Hindlimb muscle (tissue), 1 donor: ENCODE results near the gene TTC39C. TPM values are rescaled to one million over a fixed set of nuclear protein-coding genes. Genes with fewer than 3 reads are reported as not detected.

Experiments used
- DNase-seq: peaks from one replicate; pipeline ENCODE4 v3.0.0-alpha.2; 2013
- polyA plus RNA-seq: library from polyadenylated mRNA; unstranded; fragments of 120-200 nt; gene quantifications from one replicate; pipeline ENCODE4 v1.2.1, GENCODE V29; 2013; ENCODE audit not compliant: insufficient read length

TTC39C gene
- polyA plus RNA-seq, 1 donor, result 4.1 TPM

DNA sequence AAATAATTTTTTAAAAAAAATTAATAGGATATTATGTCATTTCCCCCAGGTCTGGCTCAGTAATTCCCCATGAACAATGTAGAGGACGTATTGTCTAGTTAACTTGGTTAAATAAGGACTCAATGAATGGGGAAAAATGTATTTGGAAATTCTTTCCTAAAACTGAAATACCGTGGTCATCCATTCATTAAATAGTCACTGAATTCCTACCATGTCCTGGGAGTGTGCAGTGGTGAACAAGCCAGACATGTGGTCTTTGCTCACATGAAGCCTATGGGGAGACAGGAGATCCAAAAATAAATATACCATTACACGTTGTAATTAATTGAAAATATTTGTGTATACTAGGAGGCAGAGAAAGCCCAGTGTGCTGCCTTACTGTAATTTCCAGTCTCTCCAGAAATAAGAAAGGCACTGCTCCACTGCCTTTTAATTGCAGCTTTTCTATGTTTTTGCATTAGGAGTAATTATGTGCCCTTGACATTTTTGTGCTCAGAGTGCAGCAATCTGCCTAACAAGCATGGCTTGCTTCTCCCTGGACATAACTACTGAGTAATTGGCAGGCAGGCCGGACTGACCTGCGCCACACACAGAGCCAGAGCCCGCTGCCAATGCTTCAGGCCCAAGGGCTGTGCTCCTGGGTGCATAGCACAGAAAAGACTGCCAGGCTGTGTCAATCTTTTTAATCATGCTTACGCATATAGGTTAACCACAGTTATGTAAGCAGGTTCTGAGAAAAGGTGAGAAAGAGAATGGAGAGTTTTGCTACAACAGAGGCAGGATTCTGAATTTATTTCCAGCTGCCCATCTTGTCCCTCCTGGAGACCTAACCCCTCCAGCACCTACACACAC, 22.2 kb upstream of the TTC39C start:
- no peak for DNase-seq

DNA sequence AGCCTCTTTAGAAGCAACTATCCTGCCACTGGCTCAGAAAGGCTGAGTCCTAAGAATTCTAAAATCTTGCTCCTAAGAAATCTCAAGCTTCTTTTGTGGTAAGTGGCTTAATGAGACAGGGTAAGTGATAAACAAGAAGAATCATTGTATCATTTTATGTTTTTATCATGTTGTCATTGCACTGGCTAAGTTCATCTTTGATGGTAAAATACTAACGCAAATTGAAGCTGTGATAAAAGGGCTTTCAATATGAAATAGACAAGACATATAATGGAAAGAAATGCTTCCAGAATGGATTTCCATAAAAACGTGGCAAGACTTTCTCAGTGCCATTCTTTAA, 21.6 kb upstream of the TTC39C start:
- DNase-seq, result no peak

- no peak for DNase-seq
These were observed 20.1 kb upstream of the TTC39C start for GRCh38 chr18:23994361-23994902.

DNA sequence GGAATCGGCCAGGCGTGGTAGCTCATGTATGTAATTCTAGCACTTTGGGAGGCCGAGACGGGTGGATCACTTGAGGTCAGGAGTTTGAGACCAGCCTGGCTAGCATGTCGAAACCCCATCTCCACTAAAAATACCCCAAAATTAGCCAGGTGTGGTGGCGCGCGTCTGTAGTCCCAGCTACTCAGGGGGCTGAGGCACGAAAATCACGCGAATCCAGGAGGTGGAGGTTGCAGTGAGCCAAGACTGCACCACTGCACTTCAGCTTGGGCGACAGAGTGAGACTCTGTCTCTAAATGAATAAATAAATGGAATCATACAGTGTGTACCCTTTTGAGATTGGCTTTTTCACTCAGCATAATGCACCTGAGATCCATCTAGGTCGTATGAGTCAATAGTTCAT, 19.4 kb upstream of the TTC39C start:
- DNase-seq, result no peak

DNA sequence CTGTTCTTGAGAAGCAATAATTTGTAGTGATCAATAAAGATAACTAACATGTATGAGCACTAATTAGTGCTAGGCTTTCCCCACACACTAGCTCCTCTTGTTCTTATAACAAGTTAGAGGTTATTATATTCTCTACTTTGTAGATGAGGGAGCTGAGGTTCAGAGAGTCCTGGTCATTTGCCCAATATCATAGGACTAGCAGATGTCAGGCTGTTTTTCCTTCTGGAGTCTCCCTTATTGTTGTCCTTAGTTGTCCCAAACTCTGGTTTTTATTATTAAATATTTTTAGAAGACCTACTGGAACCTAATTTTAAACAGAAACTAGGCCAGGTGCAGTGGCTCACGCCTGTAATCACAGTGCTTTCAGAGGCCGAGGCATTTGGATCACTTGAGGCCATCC, 16.5 kb upstream of the TTC39C start:
- DNase-seq, result no peak

DNA sequence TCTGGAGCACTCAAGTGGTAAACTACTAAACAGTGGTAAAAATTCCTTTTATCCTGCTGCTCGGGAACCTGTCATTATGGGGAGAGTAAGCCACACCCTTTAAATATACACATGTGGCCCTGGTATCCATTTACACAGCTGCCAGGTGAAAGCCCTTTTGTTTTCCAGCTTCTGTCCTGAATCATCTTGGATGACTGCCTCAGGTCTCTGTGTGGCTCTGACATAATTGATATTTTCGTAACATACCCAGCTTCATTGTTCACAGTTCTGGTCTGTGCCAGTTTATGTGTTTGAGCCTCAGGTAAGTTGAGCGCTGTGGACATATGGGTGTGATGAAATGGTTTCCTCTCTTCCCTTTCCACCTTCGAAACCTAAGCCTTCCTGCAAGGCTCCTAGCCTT, 15.7 kb upstream of the TTC39C start:
- no peak for DNase-seq

DNA sequence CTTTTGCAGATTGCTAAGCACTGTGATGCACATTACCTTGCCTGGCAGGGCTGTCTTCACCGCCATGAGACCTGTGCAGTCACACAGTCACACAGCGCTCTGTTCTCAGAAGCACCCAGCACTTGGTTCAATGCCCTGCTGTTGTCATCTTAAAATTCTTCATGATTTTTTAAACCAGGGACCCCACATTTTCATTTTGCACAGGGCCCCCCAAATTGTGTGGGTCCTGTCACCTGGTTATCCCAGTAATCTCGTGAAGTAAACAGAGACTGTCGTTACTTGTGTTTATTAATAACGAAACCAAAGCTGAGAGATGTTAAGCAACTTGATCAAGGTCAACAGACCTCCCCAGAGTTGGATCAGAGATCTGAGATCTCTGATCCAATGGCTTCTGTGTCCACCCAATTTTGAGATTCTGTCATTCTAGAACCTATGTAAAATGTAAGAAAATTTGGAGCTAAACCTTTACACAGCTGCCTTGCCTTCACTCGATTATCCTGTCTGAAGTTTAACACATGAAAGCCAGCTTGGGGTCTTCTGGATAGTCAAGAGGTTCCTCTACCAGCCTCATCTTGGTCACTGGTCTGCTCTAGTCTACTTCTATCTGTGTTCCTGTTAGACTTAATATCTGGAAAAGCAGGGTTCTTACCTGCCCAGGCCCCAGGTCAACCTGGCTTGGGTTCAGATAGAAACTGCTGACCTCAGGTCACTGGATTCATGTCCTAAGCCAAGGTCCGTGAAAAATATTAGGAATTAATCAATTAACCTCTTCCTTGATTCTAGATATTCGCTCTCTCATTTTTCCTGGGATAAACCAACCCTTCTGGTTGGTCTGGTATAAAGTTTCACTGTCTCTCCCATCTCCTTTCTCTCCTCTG, 13.7 kb upstream of the TTC39C start:
- no peak for DNase-seq

DNA sequence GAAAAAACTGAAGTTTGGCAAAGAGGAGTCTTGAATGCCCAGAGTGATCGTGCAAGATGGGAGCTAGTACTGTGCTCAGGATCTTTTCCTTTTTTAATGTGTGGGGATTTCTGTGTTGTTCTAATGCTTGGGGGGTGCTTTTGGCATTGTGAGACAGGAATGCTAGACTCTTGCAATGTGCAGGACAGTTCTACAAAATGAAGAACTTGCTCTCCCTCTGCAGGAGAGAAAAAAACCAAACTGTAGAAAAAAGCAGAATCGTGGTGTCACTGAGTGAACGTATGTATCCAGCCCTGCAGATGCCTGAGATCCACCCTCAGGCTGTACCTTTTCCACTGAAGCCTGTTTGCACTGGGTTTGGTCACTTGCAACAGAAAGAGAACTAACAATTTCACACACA, 12.1 kb upstream of the TTC39C start:
- DNase-seq, result no peak

- DNase-seq, result no peak
These were observed 11.3 kb upstream of the TTC39C start for GRCh38 chr18:24003288-24003687.

GRCh38 chr18:24003903-24004640, 10.5 kb upstream of the TTC39C start:
- DNase-seq, result no peak

DNA sequence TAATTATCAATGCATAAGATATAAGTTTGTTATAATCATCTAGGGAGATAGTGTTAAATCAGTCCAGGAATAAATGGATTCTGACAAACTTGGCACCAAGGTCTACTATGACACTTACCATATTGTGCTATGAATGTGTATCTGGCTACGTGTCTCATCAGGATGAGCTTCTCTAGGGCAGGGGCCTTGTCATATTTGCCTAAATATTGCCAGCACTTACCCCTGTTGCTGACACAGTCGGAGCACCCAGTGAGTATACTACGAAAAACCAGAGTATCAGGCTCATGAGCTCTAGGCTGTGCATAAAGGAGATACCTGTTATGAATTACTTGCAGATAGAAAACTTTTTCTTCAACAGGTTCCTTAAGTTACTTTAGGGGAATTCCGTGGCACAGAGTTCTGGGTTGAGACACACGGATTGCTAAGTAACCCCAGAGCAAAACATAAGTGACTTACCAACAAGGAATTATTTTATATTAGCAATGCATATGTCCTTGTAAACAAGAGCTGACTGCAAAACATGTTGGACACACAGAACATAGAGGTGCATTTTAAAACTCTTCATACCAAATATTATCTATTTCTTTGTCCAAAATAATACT, 7.7 kb upstream of the TTC39C start:
- no peak for DNase-seq

- DNase-seq, result no peak
These were observed 5.3 kb upstream of the TTC39C start for GRCh38 chr18:24009246-24009645.

GRCh38 chr18:24009651-24010333, 4.8 kb upstream of the TTC39C start:
- no peak for DNase-seq

DNA sequence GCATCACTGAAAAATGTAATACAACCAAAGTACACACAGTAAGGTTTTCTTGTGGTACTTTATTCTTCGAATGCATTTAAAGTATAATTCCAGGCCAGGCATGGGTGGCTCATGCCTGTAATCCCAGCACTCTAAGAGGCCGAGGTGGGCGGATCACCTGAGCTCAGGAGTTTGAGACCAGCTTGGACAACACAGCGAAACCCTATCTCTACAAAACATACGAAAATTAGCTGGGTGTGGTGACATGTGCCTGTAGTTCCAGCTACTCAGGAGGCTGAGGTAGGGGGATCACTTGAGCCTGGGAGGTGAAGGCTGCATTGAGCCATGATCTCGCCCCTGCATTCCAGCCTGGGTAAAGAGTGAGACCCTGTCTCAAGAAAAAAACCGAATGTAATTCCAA, 3.9 kb upstream of the TTC39C start:
- no peak for DNase-seq

- DNase-seq, result no peak
These were observed 3.2 kb upstream of the TTC39C start for GRCh38 chr18:24011123-24011917.

DNA sequence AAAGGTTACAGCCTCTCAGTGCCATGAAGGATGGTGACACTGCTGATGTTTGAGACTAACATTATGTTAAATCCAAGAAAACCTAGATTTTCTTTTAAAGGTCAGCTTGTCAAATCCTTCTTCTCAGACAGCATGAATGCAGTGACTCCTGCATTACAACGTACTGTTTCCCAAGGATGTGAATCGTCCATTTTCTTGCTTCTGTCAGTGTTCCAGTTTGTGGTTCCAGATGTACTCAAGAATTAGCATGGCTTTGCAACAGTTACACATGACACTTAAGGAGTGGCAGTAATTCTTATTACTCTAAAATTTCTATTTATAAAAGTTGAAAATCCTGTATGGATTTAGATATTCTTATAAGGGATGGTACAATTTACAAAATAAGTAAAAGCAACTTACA, 1.5 kb upstream of the TTC39C start:
- DNase-seq, result no peak

- DNase-seq, result peak; percentile 31
These were observed 558 bp downstream of the TTC39C start for GRCh38 chr18:24014986-24015638.

DNA sequence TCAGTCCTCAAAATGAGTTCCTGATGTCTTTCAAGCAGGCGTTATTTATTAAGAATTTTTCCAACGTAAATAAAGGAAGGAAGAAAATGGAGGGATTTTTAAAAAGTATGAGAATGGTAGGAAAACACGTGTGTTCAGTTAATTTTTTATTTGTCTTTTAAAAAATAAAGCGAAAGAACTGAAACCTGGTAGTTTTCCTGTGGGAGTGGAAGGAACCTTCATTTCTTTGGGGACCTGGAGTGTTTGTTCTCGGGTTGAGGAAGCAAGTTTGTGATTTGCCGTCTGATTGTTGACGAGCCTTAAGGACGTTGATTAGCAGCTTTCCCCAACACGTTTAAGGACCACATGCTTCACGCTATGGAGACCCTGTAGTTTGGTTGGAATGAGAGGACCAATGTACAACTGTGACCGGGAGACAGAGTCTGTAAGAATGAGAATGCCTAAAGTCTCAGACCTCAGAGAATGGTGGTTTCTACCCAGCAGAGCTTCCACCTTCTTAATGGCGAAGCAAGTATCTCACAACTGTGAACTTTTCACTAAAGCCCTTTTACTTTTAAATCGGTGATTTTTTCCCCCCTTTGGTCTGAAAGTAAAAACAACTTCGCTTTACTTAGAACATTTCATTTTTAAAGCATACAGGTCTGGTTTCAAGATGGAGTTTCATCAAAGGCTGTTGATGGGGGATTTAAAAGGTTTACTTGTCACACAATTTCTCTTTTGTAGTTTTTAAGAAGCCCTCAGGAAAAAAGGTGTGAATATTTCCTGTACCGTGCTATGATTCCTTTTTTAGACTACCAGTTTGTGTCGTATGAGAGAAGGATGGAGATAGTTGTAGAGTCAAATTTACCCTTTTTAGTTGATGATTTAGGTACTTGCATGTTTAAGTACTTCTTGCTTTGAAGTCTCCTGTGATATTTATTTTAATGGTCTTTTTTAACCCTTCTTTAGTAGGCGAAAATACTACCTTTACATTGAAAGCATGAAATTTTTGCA, 1.4 kb downstream of the TTC39C start:
- no peak for DNase-seq

GRCh38 chr18:24016643-24017042, 2.1 kb downstream of the TTC39C start:
- DNase-seq, result no peak
